ENCODE measurements around the gene PRR30. TPM values are rescaled to one million over a fixed set of nuclear protein-coding genes. Genes with fewer than 3 reads are reported as not detected.

The PRR30 gene
- total RNA-seq, 1 donor from 2014 or later = not detected

DNA sequence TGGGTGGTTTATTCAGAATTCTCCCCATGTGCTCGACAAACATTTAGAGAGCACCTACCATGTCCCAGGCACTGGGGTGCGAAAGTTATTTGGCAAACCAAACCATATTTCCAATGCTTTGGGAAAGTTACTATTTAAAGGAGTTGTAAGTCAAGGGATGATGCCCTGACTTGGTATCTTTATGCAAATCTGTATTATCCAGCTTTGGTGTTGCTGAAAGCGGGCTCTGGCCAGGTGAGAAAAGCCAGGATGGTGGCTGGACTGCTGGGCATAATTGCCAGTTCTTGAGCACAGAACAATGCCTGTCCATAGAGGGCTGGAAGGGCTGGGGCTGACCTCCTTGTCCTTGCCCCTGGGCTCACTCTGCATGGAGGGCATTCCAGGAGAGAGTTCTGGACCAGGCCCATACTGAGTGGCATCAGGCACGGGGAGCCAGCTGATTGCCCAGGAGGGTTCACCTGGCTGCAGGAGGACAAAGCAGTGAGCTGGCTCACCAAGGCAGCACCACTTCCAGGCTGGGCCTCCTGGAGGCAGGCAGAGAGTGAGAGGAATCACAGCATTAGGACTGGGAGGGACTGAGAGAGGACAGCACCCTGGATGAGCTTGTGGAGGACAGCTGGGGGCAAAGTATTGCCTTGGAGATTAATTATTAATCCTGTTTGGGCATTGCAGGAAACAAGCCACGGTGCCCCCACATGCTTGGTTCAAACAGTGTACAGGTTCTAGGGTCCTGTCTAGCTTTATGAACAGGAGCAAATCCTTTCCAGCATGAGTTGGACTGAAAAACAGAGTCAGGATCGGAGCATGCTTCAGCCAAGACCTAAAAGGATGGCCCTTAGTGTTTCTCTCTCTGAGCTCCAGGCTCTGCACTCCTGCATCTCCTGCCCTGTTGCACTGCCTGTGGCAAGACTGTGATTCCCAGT lies 45.5 kb downstream of the PRR30 start:
- DNase-seq (ENCODE audit: low read depth) (no peak), FAIRE-seq (no peak)
- Histone ChIP-seq H3K4me3 (ENCODE audit: low read depth, low read length) (no peak overlapping the region), H3K36me3 (ENCODE audit: control insufficient read depth, insufficient read depth, low read length) (no peaks in the 10 kb centered on the region), H3K27me3 (ENCODE audit: control insufficient read depth, insufficient read depth, low read length) (no peaks in the 10 kb centered on the region)
- TF ChIP-seq, protein P1, sequence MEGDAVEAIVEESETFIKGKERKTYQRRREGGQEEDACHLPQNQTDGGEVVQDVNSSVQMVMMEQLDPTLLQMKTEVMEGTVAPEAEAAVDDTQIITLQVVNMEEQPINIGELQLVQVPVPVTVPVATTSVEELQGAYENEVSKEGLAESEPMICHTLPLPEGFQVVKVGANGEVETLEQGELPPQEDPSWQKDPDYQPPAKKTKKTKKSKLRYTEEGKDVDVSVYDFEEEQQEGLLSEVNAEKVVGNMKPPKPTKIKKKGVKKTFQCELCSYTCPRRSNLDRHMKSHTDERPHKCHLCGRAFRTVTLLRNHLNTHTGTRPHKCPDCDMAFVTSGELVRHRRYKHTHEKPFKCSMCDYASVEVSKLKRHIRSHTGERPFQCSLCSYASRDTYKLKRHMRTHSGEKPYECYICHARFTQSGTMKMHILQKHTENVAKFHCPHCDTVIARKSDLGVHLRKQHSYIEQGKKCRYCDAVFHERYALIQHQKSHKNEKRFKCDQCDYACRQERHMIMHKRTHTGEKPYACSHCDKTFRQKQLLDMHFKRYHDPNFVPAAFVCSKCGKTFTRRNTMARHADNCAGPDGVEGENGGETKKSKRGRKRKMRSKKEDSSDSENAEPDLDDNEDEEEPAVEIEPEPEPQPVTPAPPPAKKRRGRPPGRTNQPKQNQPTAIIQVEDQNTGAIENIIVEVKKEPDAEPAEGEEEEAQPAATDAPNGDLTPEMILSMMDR (IDR thresholded peaks at IDR 0.05; ENCODE audit: insufficient read depth, low read length, severe bottlenecking) = no peak

GRCh38 chr2:27092696-27093429 lies 46.3 kb downstream of the PRR30 start:
- no peak for DNase-seq (ENCODE audit: low read depth)
- no peak overlapping the region for H3K4me3 ChIP-seq (ENCODE audit: low read depth, low read length)
- no peaks in the 10 kb centered on the region for H3K27me3 ChIP-seq (ENCODE audit: control insufficient read depth, insufficient read depth, low read length)
- no peaks in the 10 kb centered on the region for H3K36me3 ChIP-seq (ENCODE audit: control insufficient read depth, insufficient read depth, low read length)
- FAIRE-seq = no peak
- TF ChIP-seq, protein P1 (IDR thresholded peaks at IDR 0.05; ENCODE audit: insufficient read depth, low read length, severe bottlenecking) = no peak

DNA sequence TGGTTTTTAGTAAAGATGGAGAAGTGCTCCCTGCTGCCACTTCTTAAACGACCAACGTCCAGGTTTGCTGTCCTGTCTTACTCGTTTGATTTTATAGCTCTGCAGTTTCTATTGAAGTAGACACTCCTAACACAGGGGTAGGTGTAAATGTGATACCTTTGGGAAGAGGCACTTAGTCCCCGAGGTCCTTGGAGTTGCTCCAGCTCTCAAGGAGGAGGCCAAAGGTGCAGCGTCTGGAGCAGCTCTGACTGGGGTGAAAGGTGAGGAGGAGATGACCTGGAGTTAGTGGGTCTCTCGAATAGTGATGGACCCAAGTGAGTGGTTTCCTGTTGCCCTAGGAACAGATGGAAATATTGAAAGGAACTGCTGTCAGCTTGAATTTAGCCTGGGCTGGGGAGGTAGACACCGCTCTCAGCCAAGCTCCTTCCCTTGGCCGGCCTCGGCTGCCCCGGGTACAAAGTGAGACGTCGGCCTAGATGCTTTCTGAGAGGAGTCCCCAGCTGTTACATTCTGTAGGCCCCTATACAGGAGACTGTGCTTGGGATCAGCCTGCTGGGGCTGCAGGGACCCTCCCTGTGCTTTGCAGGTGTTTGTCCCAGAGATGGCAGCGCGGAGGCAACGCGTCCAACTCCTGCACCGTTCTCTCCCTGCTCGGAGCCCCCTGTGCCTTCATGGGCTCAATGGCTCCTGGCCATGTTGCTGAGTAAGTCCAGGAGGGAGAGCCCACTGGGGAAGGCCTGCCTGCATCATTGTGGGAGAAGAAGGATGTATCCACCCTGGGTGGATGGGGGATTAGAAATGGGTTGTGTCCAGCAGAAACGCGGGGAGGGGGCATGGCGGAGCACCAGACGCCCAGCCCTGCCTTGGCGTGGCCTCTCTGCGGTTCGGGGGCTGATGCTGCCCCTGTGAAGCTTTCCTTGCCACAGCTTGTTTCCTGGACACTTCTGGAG lies 47.2 kb downstream of the PRR30 start:
- TF ChIP-seq, protein P1 (IDR thresholded peaks at IDR 0.05; ENCODE audit: insufficient read depth, low read length, severe bottlenecking) = no peak
- no peak overlapping the region for H3K4me3 ChIP-seq (ENCODE audit: low read depth, low read length)
- no peaks in the 10 kb centered on the region for H3K27me3 ChIP-seq (ENCODE audit: control insufficient read depth, insufficient read depth, low read length)
- H3K36me3 ChIP-seq (ENCODE audit: control insufficient read depth, insufficient read depth, low read length) = no peaks in the 10 kb centered on the region
- FAIRE-seq (no peak), DNase-seq (ENCODE audit: low read depth) (no peak)

GRCh38 chr2:27089111-27089954 lies 49.9 kb downstream of the PRR30 start:
- H3K36me3 ChIP-seq (ENCODE audit: control insufficient read depth, insufficient read depth, low read length) = no peaks in the 10 kb centered on the region
- H3K27me3 ChIP-seq (ENCODE audit: control insufficient read depth, insufficient read depth, low read length) = no peaks in the 10 kb centered on the region
- TF ChIP-seq, protein P1 (IDR thresholded peaks at IDR 0.05; ENCODE audit: insufficient read depth, low read length, severe bottlenecking) = no peak
- FAIRE-seq (no peak), DNase-seq (ENCODE audit: low read depth) (no peak)
- no peak overlapping the region for H3K4me3 ChIP-seq (ENCODE audit: low read depth, low read length)

DNA sequence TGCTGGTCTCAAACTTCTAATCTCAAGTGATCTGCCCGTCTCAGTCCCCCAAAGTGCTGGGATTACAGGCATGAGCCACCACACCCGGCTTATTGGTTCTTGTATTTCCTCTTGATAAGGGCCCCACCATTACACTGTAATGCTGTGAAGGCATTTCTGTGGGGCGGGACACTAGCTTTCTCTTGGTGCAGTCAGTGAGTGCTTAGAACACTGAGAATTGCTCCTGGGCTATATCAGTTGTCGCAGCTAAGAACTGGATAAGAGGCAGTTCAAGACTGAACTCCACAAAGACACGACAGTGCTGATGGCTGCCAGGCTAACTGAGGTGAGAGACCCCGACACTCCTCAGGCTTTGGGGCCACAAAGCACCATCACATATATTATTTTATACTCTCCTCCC lies 50.6 kb downstream of the PRR30 start:
- Histone ChIP-seq H3K36me3 (ENCODE audit: control insufficient read depth, insufficient read depth, low read length) (no peaks in the 10 kb centered on the region), H3K27me3 (ENCODE audit: control insufficient read depth, insufficient read depth, low read length) (no peaks in the 10 kb centered on the region), H3K4me3 (ENCODE audit: low read depth, low read length) (no peak overlapping the region)
- FAIRE-seq (no peak), DNase-seq (ENCODE audit: low read depth) (no peak)
- TF ChIP-seq, protein P1 (IDR thresholded peaks at IDR 0.05; ENCODE audit: insufficient read depth, low read length, severe bottlenecking) = no peak
